Activated CD4-positive, alpha-beta memory T cell treated with anti-CD3 and anti-CD28 coated beads, Interleukin-2, amount 10 ng/mL, durations not matched to agents 7 days and 5 days (primary cell): ENCODE data around the gene AQP5. TPM values are rescaled to one million over a fixed set of nuclear protein-coding genes. Genes with fewer than 3 reads are reported as not detected.

Source experiments
- CTCF ChIA-PET: fragments of 350-600 bp; sonication (Branson Sonifier 250); formaldehyde crosslinking; loops from one replicate; lab custom pipeline; 2021; ENCODE audit warnings: antibody characterized with exemption, inconsistent platforms; lab: Charles Lee
- POLR2A ChIA-PET: fragments of 350-600 bp; sonication (Branson Sonifier 250); formaldehyde crosslinking; loops from one replicate; lab custom pipeline; 2021; ENCODE audit warnings: antibody characterized with exemption; lab: Charles Lee
- DNase-seq: peaks from one replicate; pipeline ENCODE4 v3.0.0-alpha.2; 2020
- H3K27ac Mint-ChIP-seq: one replicate; pipeline ENCODE4 v1.8.0; 2021; ENCODE audit warnings: mild to moderate bottlenecking, mixed read lengths
- H3K27me3 Mint-ChIP-seq: one replicate; pipeline ENCODE4 v1.8.0; 2021; ENCODE audit warnings: mixed read lengths
- H3K36me3 Mint-ChIP-seq: one replicate; pipeline ENCODE4 v1.8.0; 2021; ENCODE audit warnings: low read depth, mixed read lengths
- H3K4me1 Mint-ChIP-seq: one replicate; pipeline ENCODE4 v1.8.0; 2021; ENCODE audit warnings: mixed read lengths
- H3K4me3 Mint-ChIP-seq: one replicate; pipeline ENCODE4 v1.8.0; 2021; ENCODE audit warnings: mild to moderate bottlenecking, mixed read lengths
- H3K9me3 Mint-ChIP-seq: one replicate; pipeline ENCODE4 v1.8.0; 2021; ENCODE audit warnings: mixed read lengths
- total RNA-seq, 2 experiments: library from RNA; stranded (reverse); gene quantifications; one replicate each; pipeline ENCODE4 v1.2.3, GENCODE V29; 2021

AQP5 gene
- total RNA-seq, 2 experiments from 2014 or later = not detected

DNA sequence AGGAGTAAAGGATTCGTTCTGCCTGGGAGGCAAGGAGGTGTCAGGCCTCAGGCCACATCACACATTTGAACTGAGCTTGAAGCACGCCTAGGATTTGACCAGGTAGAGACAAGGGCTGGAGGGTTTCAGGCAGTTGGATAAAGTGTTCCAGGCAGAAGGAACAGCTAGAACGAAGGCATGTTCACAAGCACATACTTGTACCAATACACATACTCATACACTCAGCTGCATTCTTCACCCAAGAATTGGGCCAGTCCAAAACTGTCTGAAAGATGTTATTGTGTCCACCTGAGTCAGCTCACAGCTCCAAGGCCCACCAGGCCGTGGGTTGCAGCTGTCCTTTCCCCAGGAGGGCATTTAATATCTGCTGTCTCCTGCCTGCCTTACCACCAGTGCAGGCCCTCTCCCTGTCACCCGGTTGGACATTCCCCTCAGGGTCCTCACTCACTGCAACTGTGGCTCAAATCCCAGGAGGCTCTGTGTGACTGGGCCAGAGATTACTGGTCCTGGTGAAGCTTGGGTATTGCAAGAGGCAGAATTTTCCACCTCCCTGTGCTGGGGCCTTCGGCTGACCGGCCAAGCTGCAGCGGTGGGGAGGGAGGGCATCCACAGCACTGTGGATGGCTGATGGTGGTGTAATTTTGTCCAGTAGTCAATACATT is 23.9 kb upstream of the AQP5 start:
- H3K4me1 Mint-ChIP-seq = peaks cover 18% of the 10 kb centered on the region
- CTCF ChIA-PET = interaction anchor here (1.4 to 1.5 kb wide), 2 partner anchors 8 to 30 kb away, joined by 6 to 8 read pairs; no protein-coding TSS in a partner anchor
- H3K9me3 Mint-ChIP-seq = no peaks in the 10 kb centered on the region
- no peak overlapping the region for H3K4me3 Mint-ChIP-seq
- POLR2A ChIA-PET = interaction anchor here (0.8 to 1.6 kb wide), 2 partner anchors 8 to 196 kb away, joined by 3 to 11 read pairs; partner anchors contain the start of gene TMBIM6
- H3K27ac Mint-ChIP-seq = no peak overlapping the region
- H3K27me3 Mint-ChIP-seq = peaks cover 10% of the 10 kb centered on the region
- no peaks in the 10 kb centered on the region for H3K36me3 Mint-ChIP-seq
- no peak for DNase-seq

- no peak for DNase-seq
- Mint-ChIP-seq H3K27ac (no peak overlapping the region), H3K9me3 (no peaks in the 10 kb centered on the region), H3K4me3 (no peak overlapping the region), H3K27me3 (peaks cover 10% of the 10 kb centered on the region), H3K4me1 (peaks cover 34% of the 10 kb centered on the region), H3K36me3 (no peaks in the 10 kb centered on the region)
- POLR2A ChIA-PET = interaction anchor here (0.8 to 1.5 kb wide), 2 partner anchors 34 to 37 kb away, joined by 3 read pairs; no protein-coding TSS in a partner anchor
- CTCF ChIA-PET = interaction anchor here (2.7 kb wide), 1 partner anchor 28 kb away, joined by 9 read pairs; no protein-coding TSS in a partner anchor
Observed at GRCh38 chr12:49939307-49939706, 22.4 kb upstream of the AQP5 start.

- Mint-ChIP-seq H3K27me3 (peaks cover 7% of the 10 kb centered on the region), H3K9me3 (no peaks in the 10 kb centered on the region), H3K27ac (no peak overlapping the region), H3K4me3 (no peak overlapping the region), H3K36me3 (no peaks in the 10 kb centered on the region), H3K4me1 (peaks cover 38% of the 10 kb centered on the region)
- POLR2A ChIA-PET = interaction anchor here (0.8 to 1.5 kb wide), 2 partner anchors 34 to 37 kb away, joined by 3 read pairs; no protein-coding TSS in a partner anchor
- no peak for DNase-seq
- CTCF ChIA-PET = interaction anchor here (0.6 to 2.7 kb wide), 2 partner anchors 27 to 1088 kb away, joined by 3 to 9 read pairs; no protein-coding TSS in a partner anchor
Observed at GRCh38 chr12:49939707-49940106, 22.0 kb upstream of the AQP5 start.

GRCh38 chr12:49941556-49942511 is 19.8 kb upstream of the AQP5 start:
- H3K27ac Mint-ChIP-seq = peak overlapping the region; percentile 82
- H3K36me3 Mint-ChIP-seq = no peaks in the 10 kb centered on the region
- ChIA-PET CTCF (interaction anchor here (0.9 to 2.7 kb wide), 7 partner anchors 10 to 201 kb away, joined by 4 to 22 read pairs (median 4); partner anchors contain the start of genes COX14 and TMBIM6), POLR2A (interaction anchor here (0.7 to 1.4 kb wide), 8 partner anchors 15 to 1107 kb away, joined by 3 to 7 read pairs (median 4); partner anchors contain the start of genes LETMD1, RACGAP1, TMBIM6 and TUBA1B)
- DNase-seq = no peak
- H3K4me3 Mint-ChIP-seq = no peak overlapping the region
- H3K27me3 Mint-ChIP-seq = no peaks in the 10 kb centered on the region
- peaks cover 55% of the 10 kb centered on the region for H3K4me1 Mint-ChIP-seq
- no peaks in the 10 kb centered on the region for H3K9me3 Mint-ChIP-seq

DNA sequence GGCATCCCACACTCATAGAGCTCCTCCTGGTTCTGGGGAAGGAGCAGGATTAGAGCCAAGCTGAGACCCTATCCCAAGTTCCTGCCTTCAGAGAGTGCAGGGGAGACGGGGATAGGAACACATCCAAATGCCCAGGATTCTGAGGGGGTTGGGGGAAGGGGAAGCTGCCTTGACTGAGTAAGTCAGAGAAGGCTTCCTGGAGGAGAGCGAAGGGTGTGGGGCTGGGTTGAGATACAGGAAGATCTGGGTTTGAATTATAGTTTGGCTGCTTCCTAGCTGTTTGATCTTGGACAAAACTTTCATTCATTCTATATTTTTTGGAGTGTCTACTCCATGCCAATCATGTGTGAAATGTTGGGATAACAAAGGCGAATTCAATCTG is 19.2 kb upstream of the AQP5 start:
- Mint-ChIP-seq H3K27ac (peak overlapping the region; percentile 82), H3K9me3 (no peaks in the 10 kb centered on the region), H3K27me3 (no peaks in the 10 kb centered on the region), H3K4me3 (no peak overlapping the region), H3K4me1 (peaks cover 55% of the 10 kb centered on the region), H3K36me3 (no peaks in the 10 kb centered on the region)
- POLR2A ChIA-PET = interaction anchor here (0.7 to 1.4 kb wide), 8 partner anchors 15 to 1106 kb away, joined by 3 to 7 read pairs (median 4); partner anchors contain the start of genes LETMD1, RACGAP1, TMBIM6 and TUBA1B
- DNase-seq = no peak
- CTCF ChIA-PET = interaction anchor here (0.9 to 2.5 kb wide), 6 partner anchors 10 to 201 kb away, joined by 4 to 22 read pairs (median 4); partner anchors contain the start of genes COX14 and TMBIM6

- peak; percentile 73 for DNase-seq
- ChIA-PET POLR2A (interaction anchor here (0.7 to 1.4 kb wide), 8 partner anchors 14 to 1106 kb away, joined by 3 to 7 read pairs (median 4); partner anchors contain the start of genes LETMD1, RACGAP1, TMBIM6 and TUBA1B), CTCF (interaction anchor here (0.9 to 2.5 kb wide), 7 partner anchors 11 to 202 kb away, joined by 3 to 22 read pairs (median 4); partner anchors contain the start of genes COX14 and TMBIM6)
- Mint-ChIP-seq H3K36me3 (no peaks in the 10 kb centered on the region), H3K4me1 (peaks cover 55% of the 10 kb centered on the region), H3K27ac (peak overlapping the region; percentile 82), H3K9me3 (no peaks in the 10 kb centered on the region), H3K27me3 (no peaks in the 10 kb centered on the region), H3K4me3 (peak overlapping the region; percentile 43)
Observed at GRCh38 chr12:49942921-49943624, 18.6 kb upstream of the AQP5 start.

DNA sequence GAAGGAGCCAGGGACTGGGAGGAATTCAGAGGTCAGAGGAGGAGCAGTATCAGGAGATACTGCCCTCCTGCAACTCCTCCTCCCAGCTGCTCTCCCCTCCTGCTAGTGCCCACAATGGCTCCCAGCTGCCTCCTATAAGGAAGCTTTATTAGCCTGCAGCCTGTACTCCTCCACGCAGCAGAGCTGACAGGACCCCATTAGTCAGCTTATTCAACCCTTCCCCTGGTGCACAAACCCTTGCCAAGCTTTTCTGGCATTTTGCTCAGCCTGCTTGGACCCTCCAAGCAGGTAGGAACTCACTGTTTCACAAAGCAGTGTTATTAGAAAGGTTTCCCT is 18.1 kb upstream of the AQP5 start:
- DNase-seq = no peak
- H3K36me3 Mint-ChIP-seq = no peaks in the 10 kb centered on the region
- peak overlapping the region; percentile 43 for H3K4me3 Mint-ChIP-seq
- H3K9me3 Mint-ChIP-seq = no peaks in the 10 kb centered on the region
- H3K27me3 Mint-ChIP-seq = no peaks in the 10 kb centered on the region
- peaks cover 55% of the 10 kb centered on the region for H3K4me1 Mint-ChIP-seq
- ChIA-PET CTCF (interaction anchor here (1.2 to 2.5 kb wide), 4 partner anchors 14 to 202 kb away, joined by 3 to 22 read pairs (median 4); partner anchors contain the start of genes COX14 and TMBIM6), POLR2A (interaction anchor here (1.4 kb wide), 1 partner anchor 202 kb away, joined by 7 read pairs; the partner anchor contains the start of gene TMBIM6)
- peak overlapping the region; percentile 82 for H3K27ac Mint-ChIP-seq

DNA sequence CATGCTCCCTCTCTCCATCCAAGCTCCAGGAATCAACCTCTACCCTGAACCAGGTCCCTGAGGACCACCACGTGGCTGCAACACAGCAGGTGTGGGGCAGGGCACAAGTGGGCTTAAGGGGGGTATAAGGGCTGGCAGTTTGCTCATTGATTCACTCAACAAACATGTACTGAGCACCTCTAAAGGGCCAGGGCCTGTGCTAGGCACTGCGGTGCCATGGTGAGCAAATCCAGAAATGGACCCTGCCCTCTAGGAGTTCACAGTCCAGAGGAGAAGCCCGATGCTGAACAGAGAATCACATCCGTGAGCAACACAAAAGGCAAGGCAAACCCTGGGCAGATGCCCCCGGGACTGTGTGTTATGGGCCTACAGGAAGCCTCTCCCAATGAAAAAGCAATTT is 17.6 kb upstream of the AQP5 start:
- H3K4me1 Mint-ChIP-seq = peaks cover 55% of the 10 kb centered on the region
- ChIA-PET POLR2A (no interaction called here), CTCF (interaction anchor here (1.2 to 2.5 kb wide), 2 partner anchors 14 to 23 kb away, joined by 3 to 22 read pairs; no protein-coding TSS in a partner anchor)
- no peak for DNase-seq
- H3K36me3 Mint-ChIP-seq = no peaks in the 10 kb centered on the region
- no peaks in the 10 kb centered on the region for H3K9me3 Mint-ChIP-seq
- peak overlapping the region; percentile 90 for H3K27ac Mint-ChIP-seq
- H3K4me3 Mint-ChIP-seq = peak overlapping the region; percentile 82
- H3K27me3 Mint-ChIP-seq = peaks cover 4% of the 10 kb centered on the region

GRCh38 chr12:49944718-49945117 is 17.0 kb upstream of the AQP5 start:
- CTCF ChIA-PET = interaction anchor here (1.0 to 4.5 kb wide), 19 partner anchors 10 to 364 kb away, joined by 3 to 86 read pairs (median 6); partner anchors contain the start of genes FAIM2, SMARCD1 and TMBIM6

GRCh38 chr12:49945394-49946080 is 16.1 kb upstream of the AQP5 start:
- H3K4me1 Mint-ChIP-seq = peaks cover 55% of the 10 kb centered on the region
- no peaks in the 10 kb centered on the region for H3K36me3 Mint-ChIP-seq
- POLR2A ChIA-PET = interaction anchor here (0.9 to 1.9 kb wide), 13 partner anchors 8 to 274 kb away, joined by 3 to 11 read pairs (median 4); partner anchors contain the start of genes BCDIN3D, RACGAP1 and SMARCD1

More at GRCh38 chr12:49944718-49945117, 17.0 kb upstream of the AQP5 start:
- DNase-seq = no peak
- peak overlapping the region; percentile 82 for H3K4me3 Mint-ChIP-seq
- H3K27me3 Mint-ChIP-seq = peaks cover 4% of the 10 kb centered on the region
- no peaks in the 10 kb centered on the region for H3K36me3 Mint-ChIP-seq
- POLR2A ChIA-PET = interaction anchor here (1.4 to 1.9 kb wide), 4 partner anchors 8 to 140 kb away, joined by 3 to 11 read pairs (median 8); partner anchors contain the start of gene SMARCD1
- H3K9me3 Mint-ChIP-seq = no peaks in the 10 kb centered on the region
- H3K4me1 Mint-ChIP-seq = peaks cover 55% of the 10 kb centered on the region
- H3K27ac Mint-ChIP-seq = peak overlapping the region; percentile 90

More at GRCh38 chr12:49945394-49946080, 16.1 kb upstream of the AQP5 start:
- Mint-ChIP-seq H3K27ac (peak overlapping the region; percentile 90), H3K4me3 (peak overlapping the region; percentile 82), H3K9me3 (no peaks in the 10 kb centered on the region), H3K27me3 (peaks cover 4% of the 10 kb centered on the region)
- DNase-seq = peak; percentile 89
- CTCF ChIA-PET = interaction anchor here (0.5 to 4.5 kb wide), 58 partner anchors 8 to 575 kb away, joined by 3 to 86 read pairs (median 4); partner anchors contain the start of genes BCDIN3D, COX14, FAIM2 and RACGAP1
